NT2/D1 (cell line): ENCODE results near the gene TLL1.

Experiments used
- SUZ12 ChIP-seq: IDR thresholded peaks from 2 replicates; pipeline ENCODE4 v1.6.1; 2011; ENCODE audit not compliant: insufficient read length, insufficient read depth; ENCODE audit errors: extremely low read depth
- YY1 ChIP-seq: IDR thresholded peaks from 2 replicates; pipeline ENCODE4 v1.6.1; 2011; ENCODE audit not compliant: insufficient read length, insufficient read depth

DNA sequence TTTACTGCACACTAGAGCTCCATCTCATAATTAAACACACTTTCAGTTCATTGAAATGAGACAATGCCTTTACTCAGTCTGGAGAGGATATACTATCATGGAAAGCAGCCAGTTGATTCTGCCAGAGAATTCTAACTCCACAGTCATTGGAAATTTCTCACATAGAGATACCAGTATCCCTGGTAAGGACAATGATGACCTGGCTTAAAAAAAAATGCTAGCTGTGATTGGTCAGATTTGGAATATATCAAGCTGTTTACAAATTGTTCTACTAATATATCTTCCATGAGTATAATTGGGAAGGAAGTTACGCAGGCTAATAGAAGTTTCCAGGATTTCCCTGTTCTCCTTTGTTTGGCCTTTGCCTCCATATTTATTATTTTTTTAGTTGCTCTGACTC is 34.5 kb upstream of the TLL1 start:
- TF ChIP-seq SUZ12 = no peak
- TF ChIP-seq YY1 = no peak
